NOMO-1 treated with DMSO at 0.1 percent for 48 hours (cell line): ENCODE data around the gene CTRB1.
"Not testable (repeated sequence)": the region's sequence is repeated elsewhere in the genome, so short reads cannot be mapped to it uniquely, and the experiment has no call there.

Source experiments
- DNase-seq: peaks from one replicate; lab custom pipeline; 2025; ENCODE audit not compliant: unreplicated experiment; lab: John Stamatoyannopoulos, UW

Gene CTRB1

GRCh38 chr16:75239542-75240122 lies 20.8 kb downstream of the CTRB1 start:
- DNase-seq = no peak

- DNase-seq = not testable (repeated sequence)
Observed at GRCh38 chr16:75240633-75241032, 21.8 kb downstream of the CTRB1 start.

- no peak for DNase-seq
Observed at GRCh38 chr16:75241412-75241811, 22.6 kb downstream of the CTRB1 start.

GRCh38 chr16:75241955-75242354 lies 23.2 kb downstream of the CTRB1 start:
- DNase-seq = no peak

GRCh38 chr16:75242436-75243078 lies 23.8 kb downstream of the CTRB1 start:
- DNase-seq = not testable (repeated sequence)

- DNase-seq = no peak
Observed at GRCh38 chr16:75243667-75244224, 25.0 kb downstream of the CTRB1 start.

- peak; percentile 36 for DNase-seq
Observed at GRCh38 chr16:75244225-75244809, 25.5 kb downstream of the CTRB1 start.

- peak; percentile 69 for DNase-seq
Observed at GRCh38 chr16:75244844-75245758, 26.3 kb downstream of the CTRB1 start.

- no peak for DNase-seq
Observed at GRCh38 chr16:75246504-75247205, 27.9 kb downstream of the CTRB1 start.

GRCh38 chr16:75247249-75247648 lies 28.5 kb downstream of the CTRB1 start:
- no peak for DNase-seq

GRCh38 chr16:75248142-75248535 lies 29.4 kb downstream of the CTRB1 start:
- DNase-seq = no peak

GRCh38 chr16:75248536-75249380 lies 30.0 kb downstream of the CTRB1 start:
- DNase-seq = no peak

- DNase-seq = no peak
Observed at GRCh38 chr16:75249441-75249840, 30.7 kb downstream of the CTRB1 start.

- no peak for DNase-seq
Observed at GRCh38 chr16:75250089-75250808, 31.5 kb downstream of the CTRB1 start.

- DNase-seq = no peak
Observed at GRCh38 chr16:75250809-75251279, 32.1 kb downstream of the CTRB1 start.

- peak; percentile 64 for DNase-seq
Observed at GRCh38 chr16:75251280-75252048, 32.7 kb downstream of the CTRB1 start, which contains the start of gene BCAR1. TSS of gene BCAR1 (minus strand) at chr16:75251624. CDS start at chr16:75251482, 142 bp downstream.

- DNase-seq = no peak
Observed at GRCh38 chr16:75252049-75252864, 33.5 kb downstream of the CTRB1 start.
